Endothelial cell of umbilical vein (primary cell): ENCODE measurements around the gene KRTAP21-1. TPM values are rescaled to one million over a fixed set of nuclear protein-coding genes. Genes with fewer than 3 reads are reported as not detected.

ENCODE experiments used
- BruUV-seq: library from RNA; stranded (reverse); fragments of 400-500 nt; replicated peaks from 2 replicates; lab custom pipeline; 2021; lab: Mats Ljungman, UMichigan
- CTCF ChIA-PET: fragments of 300-600, 350-600 bp; sonication (Branson Sonifier 250); formaldehyde crosslinking; loops from one replicate; lab custom pipeline; 2021; ENCODE audit warnings: antibody characterized with exemption, inconsistent platforms; lab: Charles Lee
- POLR2A ChIA-PET: fragments of 300-600, 350-600 bp; sonication (Branson Sonifier 250); formaldehyde crosslinking; loops from one replicate; lab custom pipeline; 2021; ENCODE audit warnings: antibody characterized with exemption, inconsistent platforms; lab: Charles Lee
- DNase-seq: peaks from one replicate; pipeline ENCODE4 v3.0.0-alpha.2; 2011; ENCODE audit warnings: low read depth, low spot score
- FAIRE-seq: peaks from 2 replicates; lab custom pipeline; 2011; peaks lifted over from hg19 to GRCh38; lab: Jason Lieb, UNC
- H2AFZ ChIP-seq: 2 replicates; pipeline ENCODE4 v1.6.0; 2012; ENCODE audit warnings: low read depth, low read length, control low read depth, inconsistent platforms
- H3K27ac ChIP-seq: 2 replicates; pipeline ENCODE4 v1.5.1; 2011; ENCODE audit warnings: low read depth, mild to moderate bottlenecking, control low read depth, low read length, moderate library complexity; ENCODE audit not compliant: insufficient read depth
- H3K27me3 ChIP-seq, 2 experiments: 2 replicates each; pipeline versions ENCODE4 v1.6.0 to v1.6.1; 2011; ENCODE audit warnings: low read length in 2 of 2, mixed read lengths in 1 of 2; ENCODE audit not compliant: control insufficient read depth in 2 of 2, insufficient read depth in 2 of 2
- H3K36me3 ChIP-seq, 2 experiments: 2 replicates in 1 of 2; 3 replicates in 1 of 2; pipeline ENCODE4 v1.5.1; 2011; ENCODE audit warnings: low read length in 2 of 2, mild to moderate bottlenecking in 1 of 2, moderate library complexity in 1 of 2; ENCODE audit not compliant: control insufficient read depth in 2 of 2, insufficient read depth in 2 of 2; ENCODE audit errors: extremely low read depth in 1 of 2
- H3K4me1 ChIP-seq: 3 replicates; pipeline ENCODE4 v1.5.1; 2011; ENCODE audit warnings: mild to moderate bottlenecking, low read length; ENCODE audit not compliant: control insufficient read depth, insufficient read depth; ENCODE audit errors: extremely low read depth
- H3K4me2 ChIP-seq: 2 replicates; pipeline ENCODE4 v1.6.1; 2011; ENCODE audit warnings: low read length, control low read depth, mixed read lengths; ENCODE audit not compliant: insufficient read depth
- H3K4me3 ChIP-seq, 3 experiments: fragments of 200-600 bp in 1 of 3; sonication (generic), shearing (Covaris generic) in 1 of 3; replicated peaks in 1 of 3; 2 replicates each; pipeline ENCODE4 v1.5.1; 2011 to 2016; ENCODE audit warnings: control low read depth in 3 of 3, low read length in 3 of 3, mild to moderate bottlenecking in 2 of 3, inconsistent platforms in 1 of 3, low read depth in 1 of 3, moderate library complexity in 1 of 3; ENCODE audit not compliant: insufficient read depth in 1 of 3
- H3K79me2 ChIP-seq: 2 replicates; pipeline ENCODE4 v1.6.0; 2012; ENCODE audit warnings: low read length, inconsistent platforms; ENCODE audit not compliant: control insufficient read depth, insufficient read depth
- H3K9ac ChIP-seq: replicated peaks from 2 replicates; pipeline ENCODE3; 2011; ENCODE audit warnings: low read length, control low read depth; ENCODE audit not compliant: insufficient read depth; ENCODE audit errors: extremely low read depth
- H3K9me1 ChIP-seq: replicated peaks from 3 replicates; pipeline ENCODE4 v1.6.0; 2011; ENCODE audit warnings: mild to moderate bottlenecking, low read length; ENCODE audit not compliant: control insufficient read depth, insufficient read depth; ENCODE audit errors: extremely low read depth
- H3K9me3 ChIP-seq: replicated peaks from 2 replicates; pipeline ENCODE4 v1.5.1; 2012; ENCODE audit warnings: low read length, inconsistent platforms; ENCODE audit not compliant: control insufficient read depth, insufficient read depth
- H4K20me1 ChIP-seq: replicated peaks from 2 replicates; pipeline ENCODE3; 2011; ENCODE audit warnings: mild to moderate bottlenecking, low read length; ENCODE audit not compliant: control insufficient read depth, insufficient read depth; ENCODE audit errors: extremely low read depth
- CTCF ChIP-seq, 2 donors: IDR thresholded peaks; 1 replicate in 1 of 2; 2 replicates in 1 of 2; pipeline ENCODE4 v1.5.1; 2011; ENCODE audit warnings: low read length in 2 of 2, mild to moderate bottlenecking in 2 of 2, moderate library complexity in 2 of 2, control low read depth in 1 of 2, inconsistent platforms in 1 of 2, low read depth in 1 of 2; ENCODE audit not compliant: insufficient read depth in 1 of 2; ENCODE audit errors: extremely low read depth in 1 of 2
- EZH2 ChIP-seq: IDR thresholded peaks from 2 replicates; pipeline ENCODE4 v1.6.1; 2012; ENCODE audit warnings: borderline replicate concordance, low read depth, mild to moderate bottlenecking, moderate library complexity, low read length, inconsistent platforms; ENCODE audit not compliant: severe bottlenecking
- FOS ChIP-seq: IDR thresholded peaks from 2 replicates; pipeline ENCODE4 v1.6.1; 2011; ENCODE audit warnings: mild to moderate bottlenecking, low read length, moderate library complexity, borderline replicate concordance; ENCODE audit not compliant: insufficient read depth
- GATA2 ChIP-seq: IDR thresholded peaks from 2 replicates; pipeline ENCODE4 v1.7.0; 2011; ENCODE audit warnings: low read depth, mild to moderate bottlenecking, moderate library complexity, mixed read lengths, low read length; ENCODE audit not compliant: insufficient read length, insufficient read depth
- JUN ChIP-seq: IDR thresholded peaks from 2 replicates; pipeline ENCODE4 v1.6.1; 2011; ENCODE audit warnings: borderline replicate concordance, low read depth; ENCODE audit not compliant: insufficient read length, insufficient read depth
- MAX ChIP-seq: IDR thresholded peaks from 2 replicates; pipeline ENCODE4 v1.6.1; 2011; ENCODE audit not compliant: insufficient read depth, insufficient read length
- MYC ChIP-seq: IDR thresholded peaks from one replicate; pipeline ENCODE4 v1.6.1; 2011; ENCODE audit warnings: mild to moderate bottlenecking, low read depth, low read length
- POLR2A ChIP-seq: IDR thresholded peaks from 2 replicates; pipeline ENCODE4 v1.6.1; 2012; ENCODE audit warnings: low read depth, mild to moderate bottlenecking, control low read depth, low read length
- POLR2AphosphoS5 ChIP-seq: IDR thresholded peaks from 2 replicates; pipeline ENCODE4 v1.6.1; 2012; ENCODE audit warnings: low read depth, mild to moderate bottlenecking, control low read depth, low read length, moderate library complexity; ENCODE audit not compliant: insufficient read depth
- dilution Hi-C: fragments of 300-500 bp; cut with MboI; formaldehyde crosslinking; loops from one replicate; pipeline ENCODE4 v1.15.0; 2019; ENCODE audit warnings: low sequenced_read_pairs; ENCODE audit not compliant: extremely low pct_ligation_motif_present
- intact Hi-C: fragments of 100-400 bp; cut with micrococcal nuclease; formaldehyde crosslinking; loops from one replicate; pipeline ENCODE4 v1.10.0; 2022
- polyA plus RNA-seq, 4 experiments: library from polyadenylated mRNA; depleted of rRNA in 3 of 4; stranded (reverse) in 3 of 4; unstranded in 1 of 4; fragments of >200 nt; gene quantifications; 2 replicates each; pipeline versions ENCODE4 v1.2.1 to v1.2.3, GENCODE V29; 2011 to 2012; ENCODE audit warnings: missing spikeins in 1 of 4
- total RNA-seq: library from RNA; stranded (reverse); gene quantifications from 2 replicates; pipeline ENCODE4 v1.2.3, GENCODE V29; 2021

Gene KRTAP21-1
- total and polyA plus RNA-seq, 2 donors (not counting 3 experiments of a cell fraction or from before 2014, with no cell fraction given) = not detected

GRCh38 chr21:30710499-30710898, 44.7 kb downstream of the KRTAP21-1 start:
- Histone ChIP-seq H4K20me1 (no peaks in the 10 kb centered on the region), H3K4me2 (no peak overlapping the region), H3K27ac (no peak overlapping the region), H3K9me3 (no peaks in the 10 kb centered on the region), H3K9ac (no peak overlapping the region), H3K4me3 (no peak overlapping the region), H3K36me3 (no peaks in the 10 kb centered on the region), H3K4me1 (no peaks in the 10 kb centered on the region), H3K9me1 (no peaks in the 10 kb centered on the region), H3K27me3 (no peaks in the 10 kb centered on the region), H3K79me2 (no peaks in the 10 kb centered on the region), H2AFZ (no peak overlapping the region)
- FAIRE-seq = no peak
- ChIA-PET CTCF (no interaction called here), POLR2A (no interaction called here)
- no peak for DNase-seq
- TF ChIP-seq EZH2 (no peak), GATA2 (no peak), POLR2A (no peak), MAX (no peak), POLR2AphosphoS5 (no peak), MYC (no peak), FOS (no peak), CTCF (IDR thresholded peaks at IDR 0.05; ENCODE audit: extremely low read depth in 1 of 2, insufficient read depth in 1 of 2, low read depth in 1 of 2, low read length in 2 of 2) (no peak), JUN (no peak)
- no TSS peak for BruUV-seq
- intact Hi-C loops = no loop called here
- dilution Hi-C loops = no loop called here
